ENCODE measurements around the gene NFE2L2.

The NFE2L2 gene

GRCh38 chr2:177264693-177265587, at the start of gene NFE2L2:
TSS of gene NFE2L2 (minus strand) at chr2:177264727. CDS start at chr2:177264576, 151 bp downstream.
- DNase-seq = peak; percentile 93 to 94

- DNase-seq = no peak
These were observed 49.7 kb upstream of the NFE2L2 start for GRCh38 chr2:177314194-177314593.

- no peak for DNase-seq
These were observed 48.7 kb upstream of the NFE2L2 start for GRCh38 chr2:177313162-177313781.

GRCh38 chr2:177312562-177312961, 48.0 kb upstream of the NFE2L2 start:
- DNase-seq = no peak

GRCh38 chr2:177309672-177310309, 45.3 kb upstream of the NFE2L2 start:
- DNase-seq = peak; percentile 16 to 53

- DNase-seq = no peak
These were observed 42.0 kb upstream of the NFE2L2 start for GRCh38 chr2:177306550-177306949.

GRCh38 chr2:177303939-177304338, 39.4 kb upstream of the NFE2L2 start:
- DNase-seq = no peak

GRCh38 chr2:177302552-177302951, 38.0 kb upstream of the NFE2L2 start:
- DNase-seq = no peak

- DNase-seq = no peak
These were observed 33.7 kb upstream of the NFE2L2 start for GRCh38 chr2:177298191-177298590.

- peak in 1 of 2 donors; percentile 65 for DNase-seq
These were observed 31.5 kb upstream of the NFE2L2 start for GRCh38 chr2:177296040-177296439.

GRCh38 chr2:177295484-177295883, 31.0 kb upstream of the NFE2L2 start:
- DNase-seq = no peak

GRCh38 chr2:177291701-177292100, 27.2 kb upstream of the NFE2L2 start:
- DNase-seq = no peak

GRCh38 chr2:177289824-177290628, 25.5 kb upstream of the NFE2L2 start:
- DNase-seq = peak in 1 of 2 donors; percentile 26

- DNase-seq = no peak
These were observed 23.3 kb upstream of the NFE2L2 start for GRCh38 chr2:177287814-177288213.

GRCh38 chr2:177285892-177286715, 21.6 kb upstream of the NFE2L2 start:
- DNase-seq = no peak

GRCh38 chr2:177284531-177284930, 20.0 kb upstream of the NFE2L2 start:
- no peak for DNase-seq

GRCh38 chr2:177283906-177284305, 19.4 kb upstream of the NFE2L2 start:
- DNase-seq = no peak

GRCh38 chr2:177282787-177283572, 18.5 kb upstream of the NFE2L2 start:
- DNase-seq = no peak

GRCh38 chr2:177282181-177282641, 17.7 kb upstream of the NFE2L2 start:
- no peak for DNase-seq

- DNase-seq = peak in 1 of 2 donors; percentile 45
These were observed 17.1 kb upstream of the NFE2L2 start for GRCh38 chr2:177281400-177282180.

All from CD4-positive, alpha-beta T cell treated with Interleukin-4 for 1 hour (primary cell).